ENCODE results near the gene SLCO3A1.

GRCh38 chr15:92143765-92144164 is 290.3 kb downstream of the SLCO3A1 start:
- no peak for TF ChIP-seq CTCF (IDR thresholded peaks at IDR 0.05)
- no peak for TF ChIP-seq EP300 (IDR thresholded peaks at IDR 0.05; ENCODE audit: low read depth)
- TF ChIP-seq POLR2A (IDR thresholded peaks at IDR 0.05), result no peak
- TF ChIP-seq POLR2AphosphoS5 (IDR thresholded peaks at IDR 0.05), result no peak

All from transverse colon (tissue), 4 donors.